ENCODE data around the gene HK1.

Gene HK1

GRCh38 chr10:69352569-69353264 is 74.4 kb downstream of the HK1 start:
- no peak for DNase-seq

- no peak for DNase-seq
Measured at GRCh38 chr10:69353977-69354635, 75.8 kb downstream of the HK1 start.

- DNase-seq = no peak
Measured at GRCh38 chr10:69356187-69356586, 77.9 kb downstream of the HK1 start.

- no peak for DNase-seq
Measured at GRCh38 chr10:69358148-69358795, 80.0 kb downstream of the HK1 start.

GRCh38 chr10:69359148-69359547 is 80.9 kb downstream of the HK1 start:
- peak; percentile 84 for DNase-seq

GRCh38 chr10:69359594-69359993 is 81.3 kb downstream of the HK1 start:
- no peak for DNase-seq

GRCh38 chr10:69360485-69361302 is 82.4 kb downstream of the HK1 start:
- no peak for DNase-seq

GRCh38 chr10:69361303-69361614 is 83.0 kb downstream of the HK1 start:
- no peak for DNase-seq

- DNase-seq = no peak
Measured at GRCh38 chr10:69362471-69362954, 84.2 kb downstream of the HK1 start.

GRCh38 chr10:69363666-69364065 is 85.4 kb downstream of the HK1 start:
- no peak for DNase-seq

- no peak for DNase-seq
Measured at GRCh38 chr10:69364232-69364940, 86.1 kb downstream of the HK1 start.

- no peak for DNase-seq
Measured at GRCh38 chr10:69366738-69367137, 88.4 kb downstream of the HK1 start.

GRCh38 chr10:69367469-69367868 is 89.2 kb downstream of the HK1 start:
- DNase-seq = no peak

- no peak for DNase-seq
Measured at GRCh38 chr10:69372126-69372980, 94.1 kb downstream of the HK1 start.

GRCh38 chr10:69374242-69374641 is 95.9 kb downstream of the HK1 start:
- DNase-seq = no peak

GRCh38 chr10:69374931-69375306 is 96.6 kb downstream of the HK1 start:
- DNase-seq = no peak

GRCh38 chr10:69375307-69376151 is 97.2 kb downstream of the HK1 start:
- DNase-seq = no peak

GRCh38 chr10:69376662-69377061 is 98.4 kb downstream of the HK1 start:
- no peak for DNase-seq

GRCh38 chr10:69377191-69377590 is 98.9 kb downstream of the HK1 start:
- no peak for DNase-seq

- no peak for DNase-seq
Measured at GRCh38 chr10:69377933-69378332, 99.6 kb downstream of the HK1 start.

- DNase-seq = no peak
Measured at GRCh38 chr10:69379800-69380199, 101.5 kb downstream of the HK1 start.

All from MV-4-11 (cell line).